ENCODE measurements around the gene ADORA2B. TPM values are rescaled to one million over a fixed set of nuclear protein-coding genes. Genes with fewer than 3 reads are reported as not detected.

Gene ADORA2B
- total and polyA plus RNA-seq, 2 of the 8 experiments (the other 6 are each of a cell fraction or from before 2014, with no cell fraction given) = 2.6 to 8.2 TPM

DNA sequence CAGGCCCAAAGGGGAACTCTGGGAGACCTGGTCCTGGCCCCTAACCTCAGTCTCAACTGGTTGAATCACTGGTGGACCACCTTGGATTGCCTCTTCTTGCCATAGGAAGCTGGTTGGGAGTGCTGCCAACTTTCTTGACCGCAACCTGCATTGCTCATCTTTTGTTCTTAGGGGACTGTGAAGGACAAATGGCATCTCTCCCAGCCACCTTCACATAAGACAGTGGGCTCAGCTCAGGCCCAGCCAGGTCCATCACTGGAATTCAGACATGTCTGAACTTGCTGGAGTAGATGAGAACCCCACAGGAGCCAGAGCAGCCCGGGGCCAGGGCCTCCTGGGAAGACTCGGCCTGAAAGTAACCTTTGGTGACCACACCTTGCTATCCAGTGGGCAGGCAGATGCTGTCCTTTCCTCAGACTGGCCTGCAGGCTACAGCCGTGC, 18.8 kb downstream of the ADORA2B start (continued):
- TF ChIP-seq, protein P1, sequence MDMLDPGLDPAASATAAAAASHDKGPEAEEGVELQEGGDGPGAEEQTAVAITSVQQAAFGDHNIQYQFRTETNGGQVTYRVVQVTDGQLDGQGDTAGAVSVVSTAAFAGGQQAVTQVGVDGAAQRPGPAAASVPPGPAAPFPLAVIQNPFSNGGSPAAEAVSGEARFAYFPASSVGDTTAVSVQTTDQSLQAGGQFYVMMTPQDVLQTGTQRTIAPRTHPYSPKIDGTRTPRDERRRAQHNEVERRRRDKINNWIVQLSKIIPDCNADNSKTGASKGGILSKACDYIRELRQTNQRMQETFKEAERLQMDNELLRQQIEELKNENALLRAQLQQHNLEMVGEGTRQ (IDR thresholded peaks at IDR 0.05; ENCODE audit: low read length) = no peak
- TF ChIP-seq RFX5 (IDR thresholded peaks at IDR 0.05; ENCODE audit: borderline replicate concordance, low read depth, low read length) = no peak
- TF ChIP-seq CBX8 (IDR thresholded peaks at IDR 0.05; ENCODE audit: borderline replicate concordance, low read depth, low read length) = no peak
- no peak for TF ChIP-seq CHD2 (IDR thresholded peaks at IDR 0.05; ENCODE audit: low read length)
- no peak for TF ChIP-seq ASH2L (IDR thresholded peaks at IDR 0.05; ENCODE audit: low read length)
